PFSK-1 (cell line): ENCODE results near the gene CYREN.

Experiments
- POLR2AphosphoS5 ChIP-seq: IDR thresholded peaks from 2 replicates; pipeline ENCODE4 v1.6.1; 2012; ENCODE audit warnings: low read depth, mild to moderate bottlenecking, control low read depth, low read length, moderate library complexity
- SIN3A ChIP-seq: IDR thresholded peaks from 2 replicates; pipeline ENCODE4 v1.6.1; 2012; ENCODE audit warnings: mild to moderate bottlenecking, low read length, moderate library complexity, borderline replicate concordance; ENCODE audit not compliant: insufficient read depth
- TAF1 ChIP-seq: IDR thresholded peaks from 2 replicates; pipeline ENCODE4 v1.6.1; 2012; ENCODE audit warnings: low read length, control low read depth, borderline replicate concordance; ENCODE audit not compliant: insufficient read depth
- TF ChIP-seq, protein P1 (sequence below), 2 experiments: IDR thresholded peaks; 2 replicates each; pipeline versions ENCODE4 v1.6.1 to v1.8.0; 2011 to 2012; ENCODE audit warnings: low read depth in 2 of 2, low read length in 2 of 2, control low read depth in 1 of 2, inconsistent platforms in 1 of 2, mild to moderate bottlenecking in 1 of 2, moderate library complexity in 1 of 2; ENCODE audit not compliant: insufficient read depth in 1 of 2

DNA sequence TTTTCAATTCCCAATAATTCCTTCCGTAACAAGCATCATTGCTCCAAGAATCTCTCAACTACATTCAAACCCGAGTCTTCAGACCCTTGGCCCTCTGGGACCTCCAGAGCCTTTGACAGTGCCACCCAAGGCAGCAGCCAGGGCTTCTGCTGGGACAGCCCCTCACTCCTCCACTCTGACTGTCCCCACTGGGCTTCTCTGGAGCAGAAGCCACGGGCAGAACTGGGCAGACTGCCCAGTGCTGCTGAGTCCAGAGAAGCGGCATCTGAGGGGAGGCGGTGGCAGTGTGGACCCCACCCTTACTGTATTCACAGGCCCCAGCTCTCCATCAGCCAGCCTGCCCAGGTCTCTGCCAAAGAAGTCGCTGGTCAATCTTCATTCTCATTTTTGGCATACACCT is 8.8 kb downstream of the CYREN start:
- TF ChIP-seq POLR2AphosphoS5: no peak
- TF ChIP-seq TAF1: no peak
- TF ChIP-seq, protein P1, sequence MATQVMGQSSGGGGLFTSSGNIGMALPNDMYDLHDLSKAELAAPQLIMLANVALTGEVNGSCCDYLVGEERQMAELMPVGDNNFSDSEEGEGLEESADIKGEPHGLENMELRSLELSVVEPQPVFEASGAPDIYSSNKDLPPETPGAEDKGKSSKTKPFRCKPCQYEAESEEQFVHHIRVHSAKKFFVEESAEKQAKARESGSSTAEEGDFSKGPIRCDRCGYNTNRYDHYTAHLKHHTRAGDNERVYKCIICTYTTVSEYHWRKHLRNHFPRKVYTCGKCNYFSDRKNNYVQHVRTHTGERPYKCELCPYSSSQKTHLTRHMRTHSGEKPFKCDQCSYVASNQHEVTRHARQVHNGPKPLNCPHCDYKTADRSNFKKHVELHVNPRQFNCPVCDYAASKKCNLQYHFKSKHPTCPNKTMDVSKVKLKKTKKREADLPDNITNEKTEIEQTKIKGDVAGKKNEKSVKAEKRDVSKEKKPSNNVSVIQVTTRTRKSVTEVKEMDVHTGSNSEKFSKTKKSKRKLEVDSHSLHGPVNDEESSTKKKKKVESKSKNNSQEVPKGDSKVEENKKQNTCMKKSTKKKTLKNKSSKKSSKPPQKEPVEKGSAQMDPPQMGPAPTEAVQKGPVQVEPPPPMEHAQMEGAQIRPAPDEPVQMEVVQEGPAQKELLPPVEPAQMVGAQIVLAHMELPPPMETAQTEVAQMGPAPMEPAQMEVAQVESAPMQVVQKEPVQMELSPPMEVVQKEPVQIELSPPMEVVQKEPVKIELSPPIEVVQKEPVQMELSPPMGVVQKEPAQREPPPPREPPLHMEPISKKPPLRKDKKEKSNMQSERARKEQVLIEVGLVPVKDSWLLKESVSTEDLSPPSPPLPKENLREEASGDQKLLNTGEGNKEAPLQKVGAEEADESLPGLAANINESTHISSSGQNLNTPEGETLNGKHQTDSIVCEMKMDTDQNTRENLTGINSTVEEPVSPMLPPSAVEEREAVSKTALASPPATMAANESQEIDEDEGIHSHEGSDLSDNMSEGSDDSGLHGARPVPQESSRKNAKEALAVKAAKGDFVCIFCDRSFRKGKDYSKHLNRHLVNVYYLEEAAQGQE (IDR thresholded peaks at IDR 0.05; ENCODE audit: insufficient read depth in 1 of 2, low read depth in 2 of 2, low read length in 2 of 2): no peak
- TF ChIP-seq SIN3A: no peak
